Peyer's patch (tissue), 4 donors: ENCODE measurements around the gene POLE2.

ENCODE experiments used
- CTCF ChIP-seq, 6 experiments: fragments of 450-650 bp in 4 of 6; fragments of 200-600 bp in 2 of 6; sonication (generic) in 1 of 6; IDR thresholded peaks; one replicate each; pipeline ENCODE4 v1.5.1; 2017 to 2019; ENCODE audit warnings: antibody characterized with exemption in 6 of 6, mild to moderate bottlenecking in 3 of 6, moderate library complexity in 1 of 6
- POLR2A ChIP-seq, 2 donors: fragments of 450-650 bp; IDR thresholded peaks; one replicate each; pipeline ENCODE4 v1.5.1; 2017; ENCODE audit warnings: antibody characterized with exemption in 2 of 2, mild to moderate bottlenecking in 2 of 2, moderate library complexity in 2 of 2

DNA sequence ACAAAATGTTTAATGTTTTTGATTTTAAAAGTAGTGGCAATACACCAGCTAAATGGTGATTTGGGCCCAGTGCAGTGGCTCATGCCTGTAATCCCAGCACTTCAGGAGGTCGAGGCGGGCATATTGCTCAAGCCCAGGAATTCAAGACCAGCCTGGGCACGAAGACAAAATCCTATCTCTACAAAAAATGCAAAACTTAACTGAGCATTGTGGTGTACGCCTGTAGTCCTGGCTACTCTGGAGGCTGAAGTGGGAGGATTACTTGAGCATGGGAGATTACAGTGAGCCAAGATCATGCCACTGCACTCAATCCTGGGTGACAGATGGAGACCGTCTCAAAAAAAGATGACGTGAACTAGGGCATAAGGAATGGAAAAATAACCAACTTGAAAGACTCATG, 72.2 kb downstream of the POLE2 start:
- TF ChIP-seq CTCF (IDR thresholded peaks at IDR 0.05) (no peak), POLR2A (IDR thresholded peaks at IDR 0.05) (no peak)
